Thymus (tissue), 11 donors: ENCODE measurements around the gene SLC17A3. TPM values are rescaled to one million over a fixed set of nuclear protein-coding genes. Genes with fewer than 3 reads are reported as not detected.

ENCODE experiments used
- DNase-seq, 9 donors: peaks; one replicate each; pipeline ENCODE4 v3.0.0-alpha.2; 2013; ENCODE audit warnings: low spot score in 9 of 9, low read depth in 6 of 9, missing footprints in 1 of 9
- H3K27ac ChIP-seq, 2 donors: one replicate each; pipeline ENCODE4 v1.5.1; 2013; ENCODE audit warnings: control low read depth in 1 of 2, low read depth in 1 of 2, low read length in 1 of 2, mild to moderate bottlenecking in 1 of 2, moderate library complexity in 1 of 2
- H3K27me3 ChIP-seq, 2 donors: one replicate each; pipeline ENCODE4 v1.5.1; 2013; ENCODE audit warnings: low read length in 1 of 2; ENCODE audit not compliant: control insufficient read depth in 2 of 2, insufficient read depth in 1 of 2
- H3K36me3 ChIP-seq, 2 donors: one replicate each; pipeline ENCODE4 v1.5.1; 2013; ENCODE audit warnings: low read length in 1 of 2, mild to moderate bottlenecking in 1 of 2, moderate library complexity in 1 of 2; ENCODE audit not compliant: control insufficient read depth in 2 of 2, insufficient read depth in 2 of 2
- H3K4me1 ChIP-seq, 2 donors: one replicate each; pipeline ENCODE4 v1.5.1; 2013; ENCODE audit warnings: low read length in 2 of 2; ENCODE audit not compliant: control insufficient read depth in 2 of 2, insufficient read depth in 2 of 2
- H3K4me3 ChIP-seq, 2 donors: one replicate each; pipeline ENCODE4 v1.5.1; 2013; ENCODE audit warnings: low read length in 2 of 2, control low read depth in 1 of 2, mild to moderate bottlenecking in 1 of 2
- H3K9me3 ChIP-seq, 2 donors: one replicate each; pipeline ENCODE4 v1.5.1; 2013; ENCODE audit warnings: low read length in 1 of 2, mild to moderate bottlenecking in 1 of 2; ENCODE audit not compliant: control insufficient read depth in 2 of 2, insufficient read depth in 1 of 2
- WGBS: extraction: QIAGEN DNeasy Blood & Tissue Kit; methylation state at CpG from one replicate; pipeline ENCODE4 v1.1.7; 2013; 5-methylcytosine and 5-hydroxymethylcytosine counted together
- polyA plus RNA-seq: library from polyadenylated mRNA; stranded (reverse); fragments of 200-250 nt; gene quantifications from one replicate; pipeline ENCODE4 v1.2.3, GENCODE V29; 2013
- total RNA-seq: library from RNA; stranded (reverse); fragments of 120-200 nt; gene quantifications from one replicate; pipeline ENCODE4 v1.2.4, GENCODE V29; 2013
- donor health status: healthy.

The SLC17A3 gene
- total and polyA plus RNA-seq, 2 donors = 0.09 to 0.14 TPM

DNA sequence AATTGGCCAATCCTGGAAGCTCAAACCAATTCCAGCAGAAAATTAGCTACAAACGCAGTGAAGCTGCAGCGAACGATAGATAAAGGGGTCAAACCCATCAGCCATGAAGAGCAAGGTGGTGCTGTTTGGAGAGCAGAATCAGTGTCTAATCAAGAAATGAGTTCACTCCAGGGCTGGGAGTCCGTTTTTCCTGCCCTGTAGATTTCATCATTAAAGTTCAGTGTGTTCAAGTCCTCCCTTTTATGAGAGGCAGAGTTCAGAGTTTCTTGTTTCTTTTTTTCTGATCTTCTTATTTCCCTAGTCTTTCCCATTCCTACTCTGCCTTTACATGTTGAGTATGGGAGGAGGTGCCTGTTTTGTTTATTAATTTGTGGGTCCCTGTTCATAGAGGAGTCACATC, 72.6 kb downstream of the SLC17A3 start:
- Histone ChIP-seq H3K27me3 (no peaks in the 10 kb centered on the region), H3K27ac (no peak overlapping the region), H3K4me1 (no peaks in the 10 kb centered on the region), H3K4me3 (no peak overlapping the region), H3K36me3 (no peaks in the 10 kb centered on the region), H3K9me3 (no peaks in the 10 kb centered on the region)
- DNase-seq = no peak
- 94% methylated on average over 4 of the region's 4 CpGs for WGBS

Other genes with a start within 250 kb of the SLC17A3 start
- gene SCGN, start 222.0 kb downstream of the SLC17A3 start, total RNA-seq = 0.90 TPM
- gene SCGN, start 222.0 kb downstream of the SLC17A3 start, polyA plus RNA-seq = 2.1 TPM
- gene SLC17A4, start 119.5 kb downstream of the SLC17A3 start, total RNA-seq = not detected
- 0.02 TPM for gene SLC17A4, start 119.5 kb downstream of the SLC17A3 start, polyA plus RNA-seq
- not detected for gene SLC17A1, start 42.2 kb downstream of the SLC17A3 start, total RNA-seq
- not detected for gene SLC17A1, start 42.2 kb downstream of the SLC17A3 start, polyA plus RNA-seq
- 0.05 TPM for gene SLC17A2, start 56.4 kb upstream of the SLC17A3 start, total RNA-seq
- gene SLC17A2, start 56.4 kb upstream of the SLC17A3 start, polyA plus RNA-seq = 0.07 TPM
- gene TRIM38, start 88.6 kb upstream of the SLC17A3 start, total RNA-seq = 5.0 TPM
- 11.3 TPM for gene TRIM38, start 88.6 kb upstream of the SLC17A3 start, polyA plus RNA-seq
- 1.7 TPM for gene HFE, start 213.2 kb upstream of the SLC17A3 start, total RNA-seq
- gene HFE, start 213.2 kb upstream of the SLC17A3 start, polyA plus RNA-seq = 3.8 TPM